HL-60 (cell line): ENCODE measurements around the gene TBC1D22A.

Source experiments
- DNase-seq, 2 experiments: peaks; one replicate each; pipeline ENCODE4 v3.0.0-alpha.2; 2010 to 2020; ENCODE audit warnings: low read depth in 1 of 2, low spot score in 1 of 2
- H3K27ac ChIP-seq: fragments of 250-450 bp; sonication (Bioruptor Pico); replicated peaks from 2 replicates; pipeline ENCODE4 v1.5.1; 2020; ENCODE audit warnings: mild to moderate bottlenecking, moderate library complexity
- H3K27me3 ChIP-seq: fragments of 250-450 bp; sonication (Bioruptor Pico); 2 replicates; pipeline ENCODE4 v1.5.1; 2021; ENCODE audit warnings: mild to moderate bottlenecking, moderate library complexity; ENCODE audit not compliant: insufficient read depth, poor library complexity, severe bottlenecking
- H3K4me3 ChIP-seq: replicated peaks from 2 replicates; pipeline ENCODE4 v1.5.1; 2011; ENCODE audit warnings: mild to moderate bottlenecking, control low read depth, low read length; ENCODE audit not compliant: insufficient read depth
- CTCF ChIP-seq: IDR thresholded peaks from one replicate; pipeline ENCODE4 v1.5.1; 2011; ENCODE audit warnings: low read length, control low read depth, inconsistent platforms; ENCODE audit not compliant: insufficient read depth
- GABPA ChIP-seq: IDR thresholded peaks from 2 replicates; pipeline ENCODE4 v1.6.1; 2012; ENCODE audit warnings: low read depth
- POLR2AphosphoS5 ChIP-seq: IDR thresholded peaks from 2 replicates; pipeline ENCODE4 v1.6.1; 2012; ENCODE audit warnings: low read depth
- REST ChIP-seq: IDR thresholded peaks from 2 replicates; pipeline ENCODE4 v1.6.1; 2012; ENCODE audit warnings: low read depth; ENCODE audit not compliant: insufficient replicate concordance
- SPI1 ChIP-seq: IDR thresholded peaks from 2 replicates; pipeline ENCODE4 v1.6.1; 2012; ENCODE audit warnings: low read depth, mild to moderate bottlenecking, borderline replicate concordance

TBC1D22A gene

GRCh38 chr22:46856661-46857060, 94.2 kb downstream of the TBC1D22A start:
- no peak for TF ChIP-seq GABPA
- DNase-seq: no peak
- Histone ChIP-seq H3K27me3 (no peaks in the 10 kb centered on the region), H3K4me3 (no peak overlapping the region), H3K27ac (no peak overlapping the region)

- H3K4me3 ChIP-seq: no peak overlapping the region
- no peak overlapping the region for H3K27ac ChIP-seq
- H3K27me3 ChIP-seq: no peaks in the 10 kb centered on the region
- DNase-seq: no peak
- TF ChIP-seq GABPA (no peak), POLR2AphosphoS5 (no peak), SPI1 (no peak)
These were observed 94.9 kb downstream of the TBC1D22A start for GRCh38 chr22:46857142-46857884.

- no peak for DNase-seq
- TF ChIP-seq REST: no peak
- no peak for TF ChIP-seq GABPA
- TF ChIP-seq POLR2AphosphoS5: no peak
- TF ChIP-seq SPI1: no peak
- no peak for TF ChIP-seq CTCF
- H3K27ac ChIP-seq: no peak overlapping the region
- no peaks in the 10 kb centered on the region for H3K27me3 ChIP-seq
- no peak overlapping the region for H3K4me3 ChIP-seq
These were observed 95.4 kb downstream of the TBC1D22A start for GRCh38 chr22:46857885-46858143.

GRCh38 chr22:46858181-46858771, 95.8 kb downstream of the TBC1D22A start:
- TF ChIP-seq SPI1: no peak
- no peak for TF ChIP-seq CTCF
- no peak for TF ChIP-seq POLR2AphosphoS5
- TF ChIP-seq REST: no peak
- TF ChIP-seq GABPA: no peak
- H3K27me3 ChIP-seq: no peaks in the 10 kb centered on the region
- no peak overlapping the region for H3K4me3 ChIP-seq
- no peak overlapping the region for H3K27ac ChIP-seq
- DNase-seq: no peak

- Histone ChIP-seq H3K4me3 (no peak overlapping the region), H3K27ac (no peak overlapping the region), H3K27me3 (no peaks in the 10 kb centered on the region)
- TF ChIP-seq POLR2AphosphoS5 (no peak), CTCF (no peak), SPI1 (no peak), REST (no peak), GABPA (no peak)
- no peak for DNase-seq
These were observed 98.1 kb downstream of the TBC1D22A start for GRCh38 chr22:46860562-46860961.
